SK-N-SH (cell line): ENCODE data around the gene SETD1A.

Source experiments
- CTCF ChIP-seq: fragments of 200-600 bp; sonication (generic); IDR thresholded peaks from 2 replicates; pipeline ENCODE4 v1.6.1; 2017; ENCODE audit warnings: antibody characterized with exemption, mild to moderate bottlenecking, moderate library complexity
- EZH2phosphoT487 ChIP-seq: fragments of 200-600 bp; sonication (generic); IDR thresholded peaks from 2 replicates; pipeline ENCODE4 v1.6.1; 2017; ENCODE audit warnings: low read depth, mixed run types, mild to moderate bottlenecking, antibody characterized with exemption, moderate library complexity, borderline replicate concordance
- FOXM1 ChIP-seq: IDR thresholded peaks from 2 replicates; pipeline ENCODE4 v1.4.0; 2012; ENCODE audit warnings: low read depth, mild to moderate bottlenecking
- RAD21 ChIP-seq: IDR thresholded peaks from 2 replicates; pipeline ENCODE4 v1.6.1; 2012; ENCODE audit warnings: mild to moderate bottlenecking, low read length
- RFX5 ChIP-seq: IDR thresholded peaks from 2 replicates; pipeline ENCODE4 v1.6.1; 2012; ENCODE audit warnings: mild to moderate bottlenecking, improper control_type of control experiment, low read length
- USF2 ChIP-seq: fragments of 150-350 bp; IDR thresholded peaks from 2 replicates; pipeline ENCODE4 v1.6.1; 2017; ENCODE audit warnings: antibody characterized with exemption, low read length, low read depth, borderline replicate concordance
- YY1 ChIP-seq: IDR thresholded peaks from 2 replicates; pipeline ENCODE4 v1.4.0; 2012; ENCODE audit warnings: low read depth, mild to moderate bottlenecking

DNA sequence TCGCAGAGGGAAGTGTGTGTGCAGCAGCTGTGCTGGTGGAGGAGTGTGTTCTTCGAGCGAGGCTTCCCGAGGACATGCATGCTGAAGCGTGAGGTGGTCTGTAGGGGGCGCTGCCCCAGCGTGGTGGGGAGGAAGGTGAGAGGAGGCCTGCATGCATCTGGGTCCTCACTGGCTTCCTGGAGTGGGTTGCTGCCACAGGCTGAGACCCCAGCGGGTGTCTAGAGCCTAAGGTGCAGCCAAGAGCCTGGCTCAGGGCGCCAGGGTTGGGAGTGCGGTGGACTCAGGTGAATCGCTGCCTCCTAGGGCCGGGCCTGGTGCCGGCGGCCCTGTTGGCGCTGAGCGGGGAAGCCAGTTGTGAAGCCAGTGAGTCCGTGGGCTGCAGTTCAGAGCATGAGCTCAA lies 19.9 kb downstream of the SETD1A start:
- TF ChIP-seq RFX5 (no peak), CTCF (peak; percentile 54), YY1 (no peak), RAD21 (no peak), FOXM1 (no peak), EZH2phosphoT487 (no peak), USF2 (no peak)
